SU-DHL-6 (cell line): ENCODE data around the gene ZFP69B.
A peak's percentile ranks its signal among the peaks of the same experiment; 100 is the strongest.
"Not testable (repeated sequence)": the region's sequence is repeated elsewhere in the genome, so short reads cannot be mapped to it uniquely, and the experiment has no call there.

ENCODE experiments used
- H2AFZ ChIP-seq: fragments of 200-600 bp; sonication (generic); 2 replicates; pipeline ENCODE4 v1.6.1; 2014; ENCODE audit warnings: low read depth, mild to moderate bottlenecking, moderate library complexity, mixed read lengths, antibody characterized with exemption, low read length; ENCODE audit not compliant: severe bottlenecking
- H3F3A ChIP-seq: fragments of 200-600 bp; shearing (Covaris generic); 2 replicates; pipeline ENCODE4 v1.6.0; 2016; ENCODE audit warnings: antibody characterized with exemption, mild to moderate bottlenecking; ENCODE audit not compliant: insufficient read depth
- H3K27ac ChIP-seq: fragments of 200-600 bp; sonication (generic); 2 replicates; pipeline ENCODE4 v1.5.1; 2016; ENCODE audit warnings: low read depth, mild to moderate bottlenecking, low read length, moderate library complexity, mixed read lengths
- H3K27me3 ChIP-seq: fragments of 200-600 bp; sonication (generic), shearing (Covaris generic); 2 replicates; pipeline ENCODE4 v1.6.0; 2014; ENCODE audit warnings: mild to moderate bottlenecking, low read length
- H3K36me3 ChIP-seq: fragments of 200-600 bp; sonication (generic); 2 replicates; pipeline ENCODE4 v1.6.1; 2014; ENCODE audit warnings: mild to moderate bottlenecking, low read length, mixed read lengths
- H3K4me2 ChIP-seq: fragments of 300-600, 200-600 bp; shearing (Covaris generic), sonication (generic); 2 replicates; pipeline ENCODE4 v1.6.0; 2014; ENCODE audit warnings: low read length, low read depth, mild to moderate bottlenecking; ENCODE audit not compliant: poor library complexity, severe bottlenecking
- H3K4me3 ChIP-seq: fragments of 200-600 bp; sonication (generic); 2 replicates; pipeline ENCODE4 v1.5.1; 2014; ENCODE audit warnings: antibody characterized with exemption, low read length, mild to moderate bottlenecking, mixed read lengths; ENCODE audit not compliant: insufficient read depth, poor library complexity, severe bottlenecking
- H3K79me2 ChIP-seq: fragments of 200-600 bp; sonication (generic); 2 replicates; pipeline ENCODE4 v1.6.1; 2014; ENCODE audit warnings: mild to moderate bottlenecking, low read length, moderate library complexity; ENCODE audit not compliant: insufficient read depth
- H3K9ac ChIP-seq: fragments of 200-600 bp; sonication (generic); 2 replicates; pipeline ENCODE4 v1.7.0; 2014; ENCODE audit warnings: mild to moderate bottlenecking, low read length
- H3K9me2 ChIP-seq: fragments of 200-600 bp; sonication (generic); replicated peaks from 2 replicates; pipeline ENCODE4 v1.6.1; 2014; ENCODE audit warnings: low read length; ENCODE audit not compliant: insufficient read depth
- H3K9me3 ChIP-seq: fragments of 200-600 bp; sonication (generic); 2 replicates; pipeline ENCODE4 v1.6.1; 2014; ENCODE audit warnings: low read length, mixed read lengths; ENCODE audit not compliant: insufficient read depth
- H4K20me1 ChIP-seq: fragments of 200-600 bp; sonication (generic); 2 replicates; pipeline ENCODE4 v1.6.1; 2014; ENCODE audit warnings: low read depth, mild to moderate bottlenecking, antibody characterized with exemption, low read length, moderate library complexity, mixed read lengths
- EZH2phosphoT487 ChIP-seq: fragments of 200-600 bp; sonication (generic), shearing (Covaris generic); conservative IDR thresholded peaks from 2 replicates; pipeline ENCODE4 v1.6.1; 2018; ENCODE audit warnings: mild to moderate bottlenecking, antibody characterized with exemption, low read length, moderate library complexity, mixed read lengths
- TF ChIP-seq, protein P1 (sequence below): fragments of 200-600 bp; sonication (generic); IDR thresholded peaks from one replicate; pipeline ENCODE4 v1.5.1; 2017; ENCODE audit warnings: antibody characterized with exemption, mild to moderate bottlenecking, low read length, moderate library complexity; ENCODE audit not compliant: insufficient read depth, poor library complexity, severe bottlenecking

The ZFP69B gene

GRCh38 chr1:40478276-40478675 lies 28.0 kb downstream of the ZFP69B start:
- Histone ChIP-seq H3K9me3 (peaks cover 15% of the 10 kb centered on the region), H3K36me3 (no peaks in the 10 kb centered on the region), H3K9me2 (no peaks in the 10 kb centered on the region), H2AFZ (no peak overlapping the region), H3K27me3 (no peaks in the 10 kb centered on the region), H3K79me2 (no peaks in the 10 kb centered on the region; the same call in 1 of the 2 replicates), H3F3A (peaks cover 18% of the 10 kb centered on the region; the same call in 1 of the 2 replicates), H3K4me2 (peak overlapping the region; percentile 90), H3K4me3 (peak overlapping the region; percentile 62), H3K9ac (peak overlapping the region; percentile 75), H3K27ac (peak overlapping the region; percentile 16; the same call in 1 of the 2 replicates), H4K20me1 (no peaks in the 10 kb centered on the region)
- no peak for TF ChIP-seq EZH2phosphoT487
- TF ChIP-seq, protein P1, sequence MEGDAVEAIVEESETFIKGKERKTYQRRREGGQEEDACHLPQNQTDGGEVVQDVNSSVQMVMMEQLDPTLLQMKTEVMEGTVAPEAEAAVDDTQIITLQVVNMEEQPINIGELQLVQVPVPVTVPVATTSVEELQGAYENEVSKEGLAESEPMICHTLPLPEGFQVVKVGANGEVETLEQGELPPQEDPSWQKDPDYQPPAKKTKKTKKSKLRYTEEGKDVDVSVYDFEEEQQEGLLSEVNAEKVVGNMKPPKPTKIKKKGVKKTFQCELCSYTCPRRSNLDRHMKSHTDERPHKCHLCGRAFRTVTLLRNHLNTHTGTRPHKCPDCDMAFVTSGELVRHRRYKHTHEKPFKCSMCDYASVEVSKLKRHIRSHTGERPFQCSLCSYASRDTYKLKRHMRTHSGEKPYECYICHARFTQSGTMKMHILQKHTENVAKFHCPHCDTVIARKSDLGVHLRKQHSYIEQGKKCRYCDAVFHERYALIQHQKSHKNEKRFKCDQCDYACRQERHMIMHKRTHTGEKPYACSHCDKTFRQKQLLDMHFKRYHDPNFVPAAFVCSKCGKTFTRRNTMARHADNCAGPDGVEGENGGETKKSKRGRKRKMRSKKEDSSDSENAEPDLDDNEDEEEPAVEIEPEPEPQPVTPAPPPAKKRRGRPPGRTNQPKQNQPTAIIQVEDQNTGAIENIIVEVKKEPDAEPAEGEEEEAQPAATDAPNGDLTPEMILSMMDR = no peak

- Histone ChIP-seq H3K4me3 (no peak overlapping the region), H3K9ac (no peak overlapping the region), H3K27ac (peak overlapping the region; percentile 16; the same call in 1 of the 2 replicates), H3K79me2 (no peaks in the 10 kb centered on the region; the same call in 1 of the 2 replicates), H3K27me3 (no peaks in the 10 kb centered on the region), H2AFZ (no peak overlapping the region), H3K9me3 (peaks cover 15% of the 10 kb centered on the region), H4K20me1 (no peaks in the 10 kb centered on the region), H3F3A (peaks cover 18% of the 10 kb centered on the region; the same call in 1 of the 2 replicates), H3K4me2 (peak overlapping the region; percentile 90), H3K36me3 (no peaks in the 10 kb centered on the region), H3K9me2 (no peaks in the 10 kb centered on the region)
- no peak for TF ChIP-seq EZH2phosphoT487
- TF ChIP-seq, protein P1 = no peak
Measured at GRCh38 chr1:40479156-40479555, 28.9 kb downstream of the ZFP69B start.

GRCh38 chr1:40495315-40495903 lies 45.1 kb downstream of the ZFP69B start:
- no peaks in the 10 kb centered on the region; the same call in 1 of the 2 replicates for H3F3A ChIP-seq
- no peak overlapping the region for H3K4me3 ChIP-seq
- TF ChIP-seq, protein P1 = no peak
- no peak for TF ChIP-seq EZH2phosphoT487
- H3K4me2 ChIP-seq = no peak overlapping the region
- no peak overlapping the region for H3K27ac ChIP-seq
- peaks cover 57% of the 10 kb centered on the region for H3K36me3 ChIP-seq
- no peaks in the 10 kb centered on the region for H4K20me1 ChIP-seq
- peaks cover 33% of the 10 kb centered on the region; the same call in 1 of the 2 replicates for H3K9me3 ChIP-seq
- H2AFZ ChIP-seq = no peak overlapping the region
- H3K9ac ChIP-seq = no peak overlapping the region
- no peaks in the 10 kb centered on the region for H3K9me2 ChIP-seq
- no peaks in the 10 kb centered on the region for H3K79me2 ChIP-seq
- H3K27me3 ChIP-seq = no peaks in the 10 kb centered on the region

DNA sequence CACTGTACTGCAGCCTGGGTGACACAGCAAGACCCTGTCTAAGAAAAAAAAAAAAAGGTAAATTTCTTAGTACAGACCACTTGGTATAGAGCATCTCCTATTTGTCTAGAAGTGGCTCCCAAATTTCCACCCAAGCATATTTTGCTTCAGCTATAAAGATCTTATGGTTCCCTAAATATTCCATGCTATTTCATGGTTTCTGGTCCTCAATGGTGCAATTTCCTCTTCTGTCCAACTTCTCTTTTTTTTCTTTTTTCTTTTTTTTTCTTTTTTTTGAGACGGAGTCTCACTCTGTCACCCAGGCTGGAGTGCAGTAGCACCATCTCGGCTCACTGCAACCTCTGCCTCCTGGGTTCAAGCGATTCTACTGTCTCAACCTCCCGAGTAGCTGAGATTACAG lies 52.4 kb downstream of the ZFP69B start:
- H3K9ac ChIP-seq, H4K20me1 ChIP-seq, H3K9me2 ChIP-seq, H3K79me2 ChIP-seq, H3K4me3 ChIP-seq, H3K4me2 ChIP-seq, H3F3A ChIP-seq, H3K36me3 ChIP-seq, H2AFZ ChIP-seq, H3K27ac ChIP-seq, H3K27me3 ChIP-seq: not testable (repeated sequence)
- H3K9me3 ChIP-seq = peaks cover 18% of the 10 kb centered on the region; the same call in 1 of the 2 replicates
